ENCODE measurements around the gene PWP1.
"Not testable (repeated sequence)": the region's sequence is repeated elsewhere in the genome, so short reads cannot be mapped to it uniquely, and the experiment has no call there.

Gene PWP1

DNA sequence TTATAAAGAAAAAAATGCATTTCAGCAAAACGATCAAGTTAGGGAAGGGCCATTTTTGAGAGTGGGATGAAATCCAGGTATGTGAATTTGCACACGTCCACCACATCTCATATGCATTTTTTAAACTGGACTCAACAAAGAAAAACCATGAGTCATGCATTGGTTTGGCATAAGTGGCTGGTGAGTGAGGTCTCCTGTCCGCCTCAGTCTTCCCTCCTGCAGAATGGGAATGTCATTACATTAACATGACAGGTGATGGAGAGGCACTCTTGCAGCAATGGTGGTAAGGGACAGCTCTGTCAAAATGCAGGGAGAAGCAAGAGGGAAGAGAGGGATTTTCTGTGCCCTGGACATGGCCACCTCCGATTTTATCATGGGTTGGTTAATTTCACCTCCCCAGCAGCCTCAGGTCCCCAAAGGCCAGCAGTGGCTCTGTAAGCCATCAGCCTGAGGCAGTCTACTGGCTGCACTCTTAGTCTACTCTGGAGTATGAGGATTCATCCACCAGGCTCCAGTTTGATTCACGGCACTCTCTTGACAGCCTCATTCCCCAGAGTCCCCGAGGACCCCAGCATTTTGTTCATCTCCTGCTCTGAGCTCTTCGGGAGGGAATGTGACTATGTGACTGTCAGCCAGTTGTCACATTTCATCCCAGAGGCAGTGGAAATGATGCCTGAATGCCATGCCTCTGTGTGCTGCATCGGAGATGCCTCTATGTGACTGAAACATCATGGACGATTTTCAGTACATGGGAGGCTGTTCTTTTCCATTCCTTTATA lies 17.1 kb upstream of the PWP1 start:
- Histone ChIP-seq H3K4me1 (ENCODE audit: control insufficient read depth, insufficient read depth, low read length) (peaks cover 21% of the 10 kb centered on the region), H3K27me3 (ENCODE audit: control insufficient read depth, insufficient read depth, low read length) (no peaks in the 10 kb centered on the region), H3K9ac (ENCODE audit: low read length) (no peak overlapping the region), H3K36me3 (ENCODE audit: control insufficient read depth, insufficient read depth, low read length) (no peaks in the 10 kb centered on the region), H3K4me3 (ENCODE audit: low read depth, low read length) (no peak overlapping the region), H3K9me3 (ENCODE audit: control insufficient read depth, insufficient read depth, low read depth, low read length) (no peaks in the 10 kb centered on the region), H3K27ac (ENCODE audit: low read depth, low read length) (no peak overlapping the region)

DNA sequence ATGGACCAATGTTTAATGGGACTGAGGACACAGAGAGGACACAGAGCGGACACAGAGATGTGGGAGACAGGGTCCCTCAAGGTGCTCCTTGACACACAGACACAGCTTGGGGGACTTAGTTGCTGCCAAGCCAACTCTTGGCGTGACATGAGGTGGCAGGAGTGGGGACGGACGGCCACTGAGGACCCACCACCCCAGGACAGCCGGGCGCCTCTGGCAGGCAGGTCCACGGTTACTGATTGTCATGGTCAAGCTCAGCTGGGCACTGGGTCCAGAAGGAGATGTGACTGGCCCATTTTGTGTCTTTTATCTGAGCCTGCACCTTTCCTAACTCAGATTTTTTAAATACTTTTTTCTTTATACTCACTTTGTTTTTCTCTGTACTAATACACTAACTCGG lies 15.7 kb upstream of the PWP1 start:
- no peaks in the 10 kb centered on the region for H3K9me3 ChIP-seq (ENCODE audit: control insufficient read depth, insufficient read depth, low read depth, low read length)
- peaks cover 17% of the 10 kb centered on the region for H3K4me1 ChIP-seq (ENCODE audit: control insufficient read depth, insufficient read depth, low read length)
- H3K4me3 ChIP-seq (ENCODE audit: low read depth, low read length) = no peak overlapping the region
- no peaks in the 10 kb centered on the region for H3K27me3 ChIP-seq (ENCODE audit: control insufficient read depth, insufficient read depth, low read length)
- H3K9ac ChIP-seq (ENCODE audit: low read length) = no peak overlapping the region
- H3K27ac ChIP-seq (ENCODE audit: low read depth, low read length) = no peak overlapping the region
- no peaks in the 10 kb centered on the region for H3K36me3 ChIP-seq (ENCODE audit: control insufficient read depth, insufficient read depth, low read length)

DNA sequence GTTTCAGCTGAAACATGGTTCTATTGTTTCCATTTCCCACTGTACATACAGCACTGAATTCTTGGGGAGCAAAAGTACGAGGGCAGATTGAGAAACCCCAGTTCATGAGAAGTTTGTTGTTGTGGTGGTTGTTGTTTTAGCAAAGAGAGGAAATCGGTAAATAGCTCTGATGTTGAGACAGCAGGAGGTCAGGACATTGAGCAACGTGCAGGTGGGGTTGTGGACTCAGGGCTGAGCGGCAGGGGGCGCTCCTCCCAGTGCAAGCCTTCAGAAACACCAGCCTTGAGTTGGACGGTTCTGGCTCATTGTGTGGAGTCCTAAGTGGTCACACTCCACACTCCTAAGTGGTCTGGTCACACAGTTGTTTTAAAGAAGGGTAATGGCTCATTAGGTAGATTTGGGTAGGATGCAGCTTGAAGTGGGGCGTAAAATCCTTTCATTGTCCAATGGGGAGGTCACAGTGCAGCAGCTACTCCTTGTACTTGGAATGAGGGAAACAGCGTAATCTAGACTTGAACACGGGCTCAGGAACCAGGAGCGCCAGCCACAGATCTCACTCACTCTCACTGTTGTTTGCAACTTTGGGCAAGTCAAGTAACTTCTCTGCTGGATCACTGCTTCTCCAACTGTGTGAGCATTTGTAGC lies 14.5 kb upstream of the PWP1 start:
- Histone ChIP-seq H3K4me3 (ENCODE audit: low read depth, low read length) (no peak overlapping the region), H3K9ac (ENCODE audit: low read length) (no peak overlapping the region), H3K36me3 (ENCODE audit: control insufficient read depth, insufficient read depth, low read length) (no peaks in the 10 kb centered on the region), H3K9me3 (ENCODE audit: control insufficient read depth, insufficient read depth, low read depth, low read length) (no peaks in the 10 kb centered on the region), H3K27ac (ENCODE audit: low read depth, low read length) (no peak overlapping the region), H3K27me3 (ENCODE audit: control insufficient read depth, insufficient read depth, low read length) (no peaks in the 10 kb centered on the region), H3K4me1 (ENCODE audit: control insufficient read depth, insufficient read depth, low read length) (peaks cover 11% of the 10 kb centered on the region)

DNA sequence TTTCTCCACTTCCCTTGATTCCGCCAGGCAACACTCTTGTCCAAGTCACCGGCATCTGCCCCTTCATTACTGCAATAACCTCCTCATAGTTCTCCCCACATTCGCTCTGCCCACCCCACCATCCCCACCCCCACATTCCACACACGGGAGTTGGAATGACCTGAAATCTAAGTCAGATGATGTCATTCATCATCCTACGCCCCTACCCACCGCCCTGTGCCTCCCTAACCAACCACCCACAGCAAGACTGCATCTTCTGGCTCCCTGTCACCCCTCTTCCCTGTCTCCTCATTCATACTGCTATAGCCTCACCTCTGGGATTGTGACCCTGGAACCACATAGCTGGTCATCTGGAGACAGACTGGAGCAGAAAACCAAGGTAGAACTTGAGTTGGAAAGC lies 7.9 kb upstream of the PWP1 start:
- Histone ChIP-seq H3K27ac (ENCODE audit: low read depth, low read length) (no peak overlapping the region), H3K4me3 (ENCODE audit: low read depth, low read length) (no peak overlapping the region), H3K9me3 (ENCODE audit: control insufficient read depth, insufficient read depth, low read depth, low read length) (no peaks in the 10 kb centered on the region), H3K9ac (ENCODE audit: low read length) (no peak overlapping the region), H3K4me1 (ENCODE audit: control insufficient read depth, insufficient read depth, low read length) (no peaks in the 10 kb centered on the region), H3K27me3 (ENCODE audit: control insufficient read depth, insufficient read depth, low read length) (peaks cover 17% of the 10 kb centered on the region), H3K36me3 (ENCODE audit: control insufficient read depth, insufficient read depth, low read length) (no peaks in the 10 kb centered on the region)

DNA sequence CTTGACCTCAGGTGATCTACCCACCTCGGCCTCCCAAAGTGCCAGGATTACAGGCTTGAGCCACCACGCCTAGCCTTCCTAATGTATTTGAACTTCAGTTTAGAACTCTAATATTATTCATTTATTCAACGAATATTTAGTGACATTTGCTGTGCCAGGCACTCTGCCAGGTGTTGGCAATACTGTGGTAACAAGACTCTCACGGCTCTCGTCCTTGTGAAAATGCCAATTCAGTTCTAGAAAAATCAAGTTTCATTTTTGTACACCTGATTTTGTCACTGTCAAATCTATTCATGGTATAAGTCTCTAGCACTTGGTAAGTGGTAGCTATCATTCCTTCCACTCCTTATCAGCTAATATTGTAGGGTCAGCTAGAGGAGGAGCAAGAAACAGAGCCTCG lies 6.3 kb upstream of the PWP1 start:
- no peak overlapping the region for H3K4me3 ChIP-seq (ENCODE audit: low read depth, low read length)
- peaks cover 17% of the 10 kb centered on the region for H3K27me3 ChIP-seq (ENCODE audit: control insufficient read depth, insufficient read depth, low read length)
- H3K9me3 ChIP-seq (ENCODE audit: control insufficient read depth, insufficient read depth, low read depth, low read length) = no peaks in the 10 kb centered on the region; the same call in 1 of the 2 replicates
- no peaks in the 10 kb centered on the region for H3K4me1 ChIP-seq (ENCODE audit: control insufficient read depth, insufficient read depth, low read length)
- H3K9ac ChIP-seq (ENCODE audit: low read length) = no peak overlapping the region
- H3K27ac ChIP-seq (ENCODE audit: low read depth, low read length) = no peak overlapping the region
- no peaks in the 10 kb centered on the region for H3K36me3 ChIP-seq (ENCODE audit: control insufficient read depth, insufficient read depth, low read length)

DNA sequence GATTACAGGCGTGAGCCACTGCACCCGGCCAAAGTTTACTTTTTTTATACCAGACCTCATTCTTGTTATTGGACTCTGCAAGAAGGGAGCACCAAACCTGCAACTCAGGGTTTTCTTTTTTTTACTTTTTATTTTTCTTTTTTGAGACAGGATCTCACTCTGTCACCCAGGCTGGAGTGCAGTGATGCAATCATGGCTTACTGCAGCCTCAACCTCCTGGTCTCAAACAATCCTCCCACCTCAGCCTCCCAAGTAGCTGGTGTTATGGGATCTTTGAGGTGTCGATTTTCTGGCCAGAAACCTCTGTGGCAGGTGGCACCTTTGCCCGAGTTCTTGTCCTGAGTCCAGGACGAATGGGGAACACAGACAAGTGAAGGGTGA lies 4.2 kb upstream of the PWP1 start:
- Histone ChIP-seq H3K27ac (ENCODE audit: low read depth, low read length) (no peak overlapping the region), H3K4me1 (ENCODE audit: control insufficient read depth, insufficient read depth, low read length) (0 out of 2 replicates have a peak, but pooled peaks cover 10% of the 10 kb centered on the region), H3K9ac (ENCODE audit: low read length) (no peak overlapping the region), H3K9me3 (ENCODE audit: control insufficient read depth, insufficient read depth, low read depth, low read length) (no peaks in the 10 kb centered on the region; the same call in 1 of the 2 replicates), H3K36me3 (ENCODE audit: control insufficient read depth, insufficient read depth, low read length) (no peaks in the 10 kb centered on the region), H3K4me3 (ENCODE audit: low read depth, low read length) (no peak overlapping the region), H3K27me3 (ENCODE audit: control insufficient read depth, insufficient read depth, low read length) (peaks cover 17% of the 10 kb centered on the region)

DNA sequence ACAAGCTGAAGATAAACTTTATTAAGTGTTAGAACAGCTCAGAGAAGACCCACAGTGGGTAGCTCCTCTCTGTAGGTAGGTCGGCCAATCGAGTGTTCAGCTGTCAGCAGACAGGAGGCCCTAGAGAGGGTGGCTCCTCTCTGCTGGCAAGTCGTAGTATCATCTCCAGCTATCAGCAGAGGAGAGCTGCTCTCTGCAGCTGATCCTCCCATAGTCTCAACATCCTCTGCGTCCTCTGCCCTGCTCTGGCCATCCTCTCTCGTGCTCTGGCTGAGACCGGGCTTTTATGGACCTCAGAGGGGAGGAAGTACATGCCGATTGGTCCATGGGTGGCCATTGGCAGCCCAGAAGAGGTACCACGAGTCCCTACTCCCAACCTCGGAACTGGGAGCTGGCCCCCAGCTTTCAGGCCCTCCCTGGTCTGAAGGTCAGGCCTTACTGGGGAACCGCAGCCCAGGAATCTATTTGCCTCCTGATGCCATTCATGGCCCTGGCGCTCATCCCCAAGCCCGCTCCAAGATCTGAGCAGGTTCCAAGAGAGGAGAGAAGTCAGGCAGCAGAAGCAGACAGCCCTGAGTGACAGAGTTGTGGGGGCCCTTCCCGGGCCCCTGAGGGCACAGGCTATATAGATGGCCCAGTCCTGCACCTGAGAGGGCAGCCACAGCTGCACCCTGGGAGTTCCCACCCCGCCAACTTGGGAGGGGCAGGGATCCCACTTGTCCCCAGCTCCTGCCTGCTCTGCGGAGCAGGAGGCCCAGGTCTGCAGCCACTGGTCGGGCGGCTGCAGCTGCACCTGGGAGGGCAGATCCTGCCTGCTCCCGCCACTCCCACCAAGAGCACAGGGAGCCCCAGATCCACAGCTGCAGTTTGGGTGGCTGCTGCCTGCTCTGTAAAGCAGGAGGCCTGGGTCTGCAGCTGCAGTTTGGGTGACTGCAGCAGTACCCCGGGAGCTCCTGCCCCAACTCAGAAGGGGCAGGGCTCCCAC lies 3.5 kb upstream of the PWP1 start:
- H3K36me3 ChIP-seq (ENCODE audit: control insufficient read depth, insufficient read depth, low read length) = no peaks in the 10 kb centered on the region
- H3K27ac ChIP-seq (ENCODE audit: low read depth, low read length) = no peak overlapping the region
- peaks cover 16% of the 10 kb centered on the region for H3K27me3 ChIP-seq (ENCODE audit: control insufficient read depth, insufficient read depth, low read length)
- no peak overlapping the region for H3K9ac ChIP-seq (ENCODE audit: low read length)
- H3K4me3 ChIP-seq (ENCODE audit: low read depth, low read length) = no peak overlapping the region
- H3K9me3 ChIP-seq (ENCODE audit: control insufficient read depth, insufficient read depth, low read depth, low read length) = no peaks in the 10 kb centered on the region; the same call in 1 of the 2 replicates
- 0 out of 2 replicates have a peak, but pooled peaks cover 10% of the 10 kb centered on the region for H3K4me1 ChIP-seq (ENCODE audit: control insufficient read depth, insufficient read depth, low read length)

DNA sequence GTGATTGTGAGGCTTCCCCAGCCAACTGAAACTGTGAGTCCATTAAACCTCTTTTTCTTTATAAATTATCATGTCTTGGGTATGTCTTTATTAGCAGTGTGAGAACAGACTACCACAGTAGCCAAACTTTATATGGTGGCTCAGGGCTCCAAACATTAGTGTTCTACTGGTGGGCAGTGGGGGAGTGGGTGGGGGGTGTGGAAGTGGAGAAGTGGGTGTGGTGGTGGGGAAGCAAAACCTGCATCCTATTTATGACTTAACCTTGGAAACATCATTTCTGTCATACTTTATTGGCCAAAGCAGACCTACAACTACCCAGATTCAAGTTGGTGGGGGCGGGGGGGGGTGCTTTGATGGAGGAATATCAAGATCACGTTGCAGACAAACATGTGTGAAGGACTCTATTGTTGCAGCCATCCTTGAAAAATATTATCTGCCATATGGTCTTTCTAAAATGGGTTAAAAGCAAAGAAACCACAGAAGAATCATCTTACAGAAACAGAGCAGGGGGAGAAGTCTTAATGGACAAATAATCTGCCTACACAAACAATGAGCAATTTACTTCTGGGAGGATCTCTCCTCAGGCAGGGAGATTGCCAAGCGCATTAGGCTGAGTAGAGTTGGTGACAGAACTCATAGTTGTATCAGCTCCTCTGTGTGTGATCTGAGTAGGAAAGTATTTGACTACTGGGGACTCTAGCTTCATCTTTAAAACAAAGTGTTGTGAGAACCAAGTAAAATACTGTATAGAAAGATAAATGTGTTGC lies 1.4 kb upstream of the PWP1 start:
- Histone ChIP-seq H3K4me3 (ENCODE audit: low read depth, low read length) (peak overlapping the region; percentile 96; the same call in 1 of the 2 replicates), H3K9ac (ENCODE audit: low read length) (peak overlapping the region; percentile 94)

DNA sequence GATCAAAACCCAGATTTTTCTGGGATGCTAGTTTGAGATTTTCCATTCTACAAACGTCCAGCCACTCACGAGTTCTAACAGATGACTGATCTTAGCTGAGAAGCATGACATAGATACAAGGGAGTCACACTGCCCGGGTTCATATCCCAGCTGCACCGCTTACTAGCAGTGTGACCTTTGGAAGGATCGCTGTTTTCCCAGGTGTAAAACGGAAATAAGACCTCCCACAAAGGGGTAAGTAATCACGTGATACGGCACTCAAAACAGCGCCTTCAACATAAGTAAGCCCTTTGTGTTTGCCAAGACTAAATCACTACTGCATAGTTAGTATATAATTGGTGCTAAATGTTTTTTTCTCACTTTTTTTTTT lies 624 bp upstream of the PWP1 start:
- H3K36me3 ChIP-seq (ENCODE audit: control insufficient read depth, insufficient read depth, low read length) = peaks cover 18% of the 10 kb centered on the region
- peak overlapping the region; percentile 91 for H3K27ac ChIP-seq (ENCODE audit: low read depth, low read length)
- H3K9me3 ChIP-seq (ENCODE audit: control insufficient read depth, insufficient read depth, low read depth, low read length) = no peaks in the 10 kb centered on the region; the same call in 1 of the 2 replicates
- H3K9ac ChIP-seq (ENCODE audit: low read length) = peak overlapping the region; percentile 94
- 0 out of 2 replicates have a peak, but pooled peaks cover 10% of the 10 kb centered on the region for H3K4me1 ChIP-seq (ENCODE audit: control insufficient read depth, insufficient read depth, low read length)
- peak overlapping the region; percentile 96 for H3K4me3 ChIP-seq (ENCODE audit: low read depth, low read length)
- H3K27me3 ChIP-seq (ENCODE audit: control insufficient read depth, insufficient read depth, low read length) = no peaks in the 10 kb centered on the region

More for the DNA sequence above, 1.4 kb upstream of the PWP1 start:
- no peaks in the 10 kb centered on the region; the same call in 1 of the 2 replicates for H3K9me3 ChIP-seq (ENCODE audit: control insufficient read depth, insufficient read depth, low read depth, low read length)
- H3K36me3 ChIP-seq (ENCODE audit: control insufficient read depth, insufficient read depth, low read length) = peaks cover 11% of the 10 kb centered on the region
- no peaks in the 10 kb centered on the region for H3K27me3 ChIP-seq (ENCODE audit: control insufficient read depth, insufficient read depth, low read length)
- no peak overlapping the region for H3K27ac ChIP-seq (ENCODE audit: low read depth, low read length)
- 0 out of 2 replicates have a peak, but pooled peaks cover 10% of the 10 kb centered on the region for H3K4me1 ChIP-seq (ENCODE audit: control insufficient read depth, insufficient read depth, low read length)

DNA sequence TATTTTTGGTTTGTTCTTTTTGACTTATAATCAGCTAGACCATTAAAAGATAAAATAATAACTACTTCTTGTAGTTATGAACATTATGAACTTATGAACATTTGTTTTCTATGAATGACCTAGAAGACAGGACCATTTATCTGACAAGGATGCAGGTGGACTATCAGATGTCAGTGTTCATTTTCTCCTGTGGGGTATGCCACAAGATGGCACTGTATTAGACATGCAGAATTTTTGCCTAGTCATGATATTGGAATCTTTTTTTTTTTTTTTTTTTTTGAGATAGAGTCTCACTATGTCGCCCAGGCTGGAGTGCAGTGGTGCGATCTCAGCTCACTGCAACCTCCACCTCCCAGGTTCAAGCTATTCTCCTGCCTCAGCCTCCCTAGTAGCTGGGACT lies 10.2 kb downstream of the PWP1 start:
- not testable (repeated sequence) for H3K4me1 ChIP-seq (ENCODE audit: control insufficient read depth, insufficient read depth, low read length); H3K27me3 ChIP-seq (ENCODE audit: control insufficient read depth, insufficient read depth, low read length); H3K27ac ChIP-seq (ENCODE audit: low read depth, low read length); H3K9ac ChIP-seq (ENCODE audit: low read length); H3K9me3 ChIP-seq (ENCODE audit: control insufficient read depth, insufficient read depth, low read depth, low read length); H3K4me3 ChIP-seq (ENCODE audit: low read depth, low read length)
- peaks cover 96% of the 10 kb centered on the region for H3K36me3 ChIP-seq (ENCODE audit: control insufficient read depth, insufficient read depth, low read length)

Measured in HUES6 (cell line).